Fibroblast of skin of abdomen (primary cell): ENCODE results near the gene GFI1. TPM values are rescaled to one million over a fixed set of nuclear protein-coding genes. Genes with fewer than 3 reads are reported as not detected.
"Not testable (repeated sequence)": the region's sequence is repeated elsewhere in the genome, so short reads cannot be mapped to it uniquely, and the experiment has no call there.

Source experiments
- DNase-seq: peaks from one replicate; pipeline ENCODE4 v3.0.0-alpha.2; 2013
- polyA plus RNA-seq, 2 experiments: library from polyadenylated mRNA; unstranded; fragments of 120-200 nt; gene quantifications; one replicate each; pipeline ENCODE4 v1.2.1, GENCODE V29; 2013; ENCODE audit not compliant: insufficient read length in 2 of 2

Gene GFI1
- polyA plus RNA-seq (2013, experiment 1 of 2; ENCODE audit: insufficient read length): 0.06 TPM
- polyA plus RNA-seq (2013, experiment 2 of 2; ENCODE audit: insufficient read length): 0.04 TPM

DNA sequence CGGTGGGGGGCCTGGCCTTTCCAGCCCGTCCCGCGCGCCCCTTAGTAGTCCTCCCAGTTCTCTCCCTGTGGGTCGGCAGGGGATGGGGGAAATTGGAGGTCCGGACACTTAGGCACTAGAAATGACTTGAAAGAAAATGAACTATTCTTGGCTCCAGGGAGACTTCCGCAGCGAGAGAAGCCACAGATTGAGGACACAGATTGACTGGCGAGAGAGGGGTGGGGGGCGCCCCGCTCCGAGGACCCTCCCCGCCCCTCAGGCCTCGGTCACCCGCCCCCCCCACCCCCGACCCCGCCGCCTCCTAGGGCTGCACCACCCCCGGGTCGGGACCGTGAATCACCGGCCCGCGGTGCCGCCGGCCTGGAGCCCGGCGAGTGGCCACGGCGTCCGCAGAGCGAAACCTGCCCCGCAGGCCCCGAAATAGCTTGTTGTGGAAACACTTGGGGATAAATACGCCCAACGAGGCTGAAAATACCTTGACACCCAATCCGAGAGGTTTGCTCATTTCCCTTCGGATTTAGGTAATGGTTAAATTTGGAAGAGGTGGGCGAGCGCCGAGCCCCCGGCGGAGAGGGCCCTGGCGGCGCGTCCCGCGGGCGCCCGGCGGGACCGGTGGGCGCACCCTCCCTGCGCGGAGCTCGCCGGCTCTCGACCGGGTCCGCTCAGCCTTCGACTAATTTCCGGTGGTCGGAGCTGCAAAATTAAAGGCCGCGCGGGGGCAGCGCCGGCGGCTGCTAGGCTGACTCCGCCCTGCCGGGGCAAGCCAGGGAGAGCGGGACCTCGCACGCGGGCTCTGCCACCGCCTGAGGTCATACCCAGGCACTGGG, at the start of gene GFI1:
GFI1 (minus strand) TSS at position 675 of the 827 bp plus-strand sequence. CDS start 3,438 bp downstream, outside the sequence.
- no peak for DNase-seq

DNA sequence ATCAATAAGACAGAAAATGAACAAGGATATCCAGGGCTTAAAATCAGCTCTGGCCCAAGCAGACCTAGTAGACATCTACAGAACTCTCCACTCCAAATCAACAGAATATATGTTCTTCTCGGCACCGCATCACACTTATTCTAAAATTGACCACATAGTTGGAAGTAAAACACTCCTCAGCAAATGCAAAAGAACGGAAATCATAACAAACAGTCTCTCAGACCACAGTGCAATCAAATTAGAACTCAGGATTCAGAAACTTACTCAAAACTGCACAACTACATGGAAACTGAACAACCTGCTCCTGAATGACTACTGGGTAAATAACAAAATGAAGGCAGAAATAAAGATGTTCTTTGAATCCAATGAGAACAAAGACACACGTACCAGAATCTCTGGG, 45.6 kb upstream of the GFI1 start:
- not testable (repeated sequence) for DNase-seq

GRCh38 chr1:92531939-92532338, 45.2 kb upstream of the GFI1 start:
- not testable (repeated sequence) for DNase-seq

- no peak for DNase-seq
Measured at GRCh38 chr1:92527670-92528069, 40.9 kb upstream of the GFI1 start.

DNA sequence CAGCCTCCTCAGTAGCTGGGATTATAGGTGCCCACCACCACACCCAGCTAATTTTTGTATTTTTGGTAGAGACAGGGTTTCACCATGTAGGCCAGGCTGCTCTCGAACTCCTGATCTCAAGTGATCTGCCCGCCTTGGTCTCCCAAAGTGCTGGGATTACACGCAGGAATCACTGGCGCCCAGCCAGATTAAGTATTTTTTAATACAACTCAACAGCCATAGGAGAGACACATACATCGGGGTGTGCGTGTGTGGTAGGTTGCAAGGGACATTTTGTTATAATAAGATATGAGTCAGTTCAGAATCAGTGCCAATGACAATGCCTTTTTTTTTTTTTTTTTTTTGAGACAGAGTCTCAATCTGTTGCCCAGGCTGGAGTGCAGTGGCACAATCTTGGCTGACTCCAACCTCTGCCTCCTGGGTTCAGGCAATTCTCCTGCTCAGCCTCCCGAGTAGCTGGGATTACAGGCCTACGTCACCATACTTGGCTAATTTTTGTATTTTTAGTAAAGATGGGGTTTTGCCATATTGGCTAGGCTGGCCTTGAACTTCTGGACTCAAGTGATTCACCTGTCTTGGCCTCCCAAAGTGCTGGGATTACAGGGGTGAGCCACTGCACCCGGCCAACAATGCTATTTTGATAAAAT, 38.3 kb upstream of the GFI1 start:
- DNase-seq: not testable (repeated sequence)

- no peak for DNase-seq
Measured at GRCh38 chr1:92519043-92519442, 32.3 kb upstream of the GFI1 start.

DNA sequence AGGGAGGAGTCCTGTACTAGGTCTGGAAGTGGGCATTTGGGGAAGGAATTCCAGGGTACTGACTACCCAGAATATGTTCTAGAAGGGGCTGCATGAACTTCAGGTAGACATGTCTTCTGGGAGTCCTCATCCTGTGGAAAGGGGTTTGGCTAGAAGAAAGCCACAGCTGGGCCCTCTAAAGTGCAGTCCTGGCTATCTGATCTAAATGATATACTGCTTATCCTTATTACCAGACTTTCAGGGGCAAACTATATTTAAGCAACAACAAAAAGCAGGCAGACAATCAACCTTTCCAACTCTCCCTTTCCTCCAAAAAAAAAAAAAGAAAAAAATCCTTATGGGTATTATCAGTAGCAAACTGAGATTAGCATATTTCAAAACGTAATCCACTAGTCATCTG, 29.8 kb upstream of the GFI1 start:
- no peak for DNase-seq

DNA sequence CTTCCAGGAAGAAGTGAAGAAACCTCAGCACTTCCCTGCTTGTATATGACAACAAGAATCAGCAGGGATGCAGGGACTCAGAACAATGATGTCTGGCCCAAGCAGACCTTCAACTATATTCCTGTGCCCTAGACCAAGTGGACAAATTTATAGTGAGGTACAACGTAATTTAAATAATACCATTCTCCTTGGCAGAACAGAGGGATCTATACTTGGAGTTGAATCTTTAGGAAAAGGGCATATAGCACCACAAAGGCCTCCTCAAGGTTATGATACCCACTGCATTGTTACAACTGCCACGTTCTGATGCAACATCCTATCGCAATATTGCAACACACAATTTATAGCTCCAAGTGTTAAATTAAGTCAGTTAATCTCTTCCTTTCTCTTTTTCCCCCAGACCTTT, 29.1 kb upstream of the GFI1 start:
- peak; percentile 31 for DNase-seq

GRCh38 chr1:92511541-92511940, 24.8 kb upstream of the GFI1 start:
- no peak for DNase-seq

- DNase-seq: no peak
Measured at GRCh38 chr1:92509619-92510018, 22.9 kb upstream of the GFI1 start.

GRCh38 chr1:92505015-92505692, 18.4 kb upstream of the GFI1 start:
- DNase-seq: no peak

DNA sequence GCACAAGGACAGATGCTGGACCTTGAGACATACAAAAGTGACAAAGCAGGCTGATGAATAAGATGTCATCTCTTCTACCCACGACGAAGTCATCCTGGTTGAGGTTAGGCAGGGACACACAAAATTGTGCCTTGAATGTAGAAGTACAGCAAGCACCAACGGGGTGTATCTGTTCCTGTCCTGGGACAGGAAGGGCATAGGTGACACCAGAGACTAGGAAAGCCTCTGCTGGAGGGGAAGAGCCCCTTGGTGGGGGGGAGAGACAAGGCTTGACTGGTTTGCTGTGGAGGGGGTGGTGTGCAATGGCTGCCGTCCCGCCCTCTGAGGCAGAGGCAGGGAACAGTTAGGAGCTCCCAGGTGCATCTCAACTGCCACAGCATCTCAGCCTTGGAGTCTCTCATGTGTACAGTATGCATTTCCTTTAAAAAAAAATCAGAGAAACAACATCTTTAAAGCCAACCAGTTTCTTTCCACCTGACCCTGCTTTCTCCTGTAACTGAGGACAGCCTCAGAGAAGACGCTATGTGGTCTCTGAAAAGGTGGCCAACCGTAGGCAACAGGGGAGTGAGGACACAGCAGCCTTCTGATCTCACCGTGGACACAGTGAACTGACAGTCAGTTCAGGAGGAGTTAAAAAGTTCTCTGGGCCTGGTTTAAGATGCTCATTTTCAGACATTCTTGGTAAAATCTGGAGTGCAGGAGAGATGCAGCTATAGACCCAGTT, 17.7 kb upstream of the GFI1 start:
- DNase-seq: no peak

- no peak for DNase-seq
Measured at GRCh38 chr1:92503926-92504285, 17.2 kb upstream of the GFI1 start.

GRCh38 chr1:92503043-92503925, 16.6 kb upstream of the GFI1 start:
- no peak for DNase-seq

GRCh38 chr1:92502247-92502646, 15.5 kb upstream of the GFI1 start:
- peak; percentile 59 for DNase-seq

- no peak for DNase-seq
Measured at GRCh38 chr1:92500552-92500951, 13.8 kb upstream of the GFI1 start.

- DNase-seq: no peak
Measured at GRCh38 chr1:92495392-92496063, 8.8 kb upstream of the GFI1 start.

DNA sequence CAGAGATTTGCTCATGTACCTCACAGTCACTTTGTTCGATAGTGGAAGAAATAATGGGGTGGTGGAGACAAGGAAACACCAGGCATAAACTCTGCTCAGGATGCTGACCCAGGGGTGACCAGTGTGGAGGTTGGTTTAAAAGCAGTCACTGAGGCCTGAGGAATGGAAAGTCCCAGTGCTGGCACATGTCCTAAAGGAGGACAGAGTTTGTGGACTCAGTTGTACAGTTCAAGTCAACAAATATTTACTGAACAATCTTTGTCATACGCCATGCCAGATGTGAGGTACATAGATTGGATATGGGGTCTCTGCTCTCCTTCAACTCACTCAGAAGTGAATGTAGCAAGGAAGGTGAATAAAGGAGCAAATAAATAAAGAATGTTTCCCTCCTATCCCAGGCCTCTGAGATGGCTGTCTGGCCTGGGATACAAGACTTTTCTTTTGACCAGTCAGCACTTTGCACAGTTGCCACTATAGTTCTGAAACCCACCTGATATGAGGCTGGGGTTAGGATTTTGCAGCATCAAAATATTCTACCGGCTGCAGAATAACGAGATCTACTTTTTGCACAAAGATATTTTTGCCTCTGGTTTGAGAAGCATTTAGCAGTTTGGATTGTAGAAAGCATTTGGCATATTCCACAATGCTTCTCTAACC, 7.9 kb upstream of the GFI1 start:
- DNase-seq: no peak

DNA sequence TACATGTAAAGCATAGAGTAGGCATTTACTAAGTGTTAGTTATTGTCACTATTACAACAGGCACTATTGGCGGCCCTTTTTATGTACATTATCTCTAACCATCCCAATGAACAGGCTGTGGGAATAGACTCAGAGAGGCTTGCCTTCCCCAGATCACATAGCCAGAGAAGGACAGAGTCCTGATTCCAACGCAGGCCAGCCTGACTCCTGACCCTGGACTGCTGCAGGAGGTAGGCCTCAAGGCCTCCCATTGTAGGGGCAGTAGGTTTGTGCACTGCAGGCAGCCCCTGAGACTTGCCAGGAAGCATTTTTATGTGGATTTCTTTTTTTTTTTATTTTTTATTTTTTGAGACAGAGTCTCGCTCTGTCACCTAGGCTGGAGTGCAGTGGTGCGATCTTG, 6.4 kb upstream of the GFI1 start:
- DNase-seq: no peak

DNA sequence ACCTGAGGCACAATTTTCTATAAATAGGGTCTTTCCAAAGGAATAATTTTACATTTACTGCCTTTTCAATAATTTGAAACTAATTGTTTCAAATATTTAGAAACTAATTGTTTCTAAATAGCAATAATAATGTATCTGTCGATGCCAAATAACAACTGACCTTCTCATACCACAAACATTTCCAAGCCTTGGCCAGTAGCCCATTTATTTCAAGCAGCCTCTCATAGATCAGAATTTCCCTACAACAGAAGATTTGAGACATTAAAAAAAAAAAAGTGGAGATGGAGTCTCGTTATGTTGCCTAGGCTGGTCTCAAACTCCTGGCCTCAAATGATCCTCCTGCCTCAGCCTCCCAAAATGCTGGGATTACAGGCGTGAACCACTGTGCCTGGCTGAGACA, 2.1 kb upstream of the GFI1 start:
- DNase-seq: no peak

DNA sequence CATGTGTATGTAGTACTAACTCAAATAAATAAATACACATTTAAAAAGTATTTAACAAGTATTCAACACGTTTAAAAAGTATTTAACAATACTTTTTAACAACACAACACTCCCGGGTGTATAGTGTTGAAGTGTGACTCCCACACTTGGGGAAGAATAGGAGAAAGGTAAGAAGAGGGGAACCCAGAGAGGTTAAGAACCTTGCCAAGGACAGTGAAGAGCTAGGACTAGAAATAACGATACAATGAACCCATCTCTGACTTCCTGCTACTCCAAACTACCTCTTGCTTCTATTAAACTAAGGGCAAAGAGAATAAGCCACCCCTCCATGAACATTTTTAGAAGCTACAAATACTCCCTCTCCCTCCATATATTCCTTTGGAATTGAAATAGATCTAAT, 1.7 kb upstream of the GFI1 start:
- DNase-seq: no peak
